Neural progenitor cell (in vitro differentiated cells): ENCODE measurements around the gene FBN2. TPM values are rescaled to one million over a fixed set of nuclear protein-coding genes. Genes with fewer than 3 reads are reported as not detected.

ENCODE experiments used
- DNase-seq: peaks from one replicate; pipeline ENCODE4 v3.0.0-alpha.2; 2016; ENCODE audit warnings: low spot score
- H2AFZ ChIP-seq: fragments of 200-600 bp; sonication (generic); replicated peaks from 2 replicates; pipeline ENCODE4 v1.6.1; 2016; ENCODE audit warnings: antibody characterized with exemption
- H3F3A ChIP-seq: fragments of 200-600 bp; sonication (generic); 2 replicates; pipeline ENCODE4 v1.6.1; 2016; ENCODE audit warnings: antibody characterized with exemption, low read depth
- H3K27ac ChIP-seq: fragments of 200-600 bp; sonication (generic); 2 replicates; pipeline ENCODE4 v1.5.1; 2016; ENCODE audit warnings: mild to moderate bottlenecking
- H3K27me3 ChIP-seq: fragments of 200-600 bp; sonication (generic); 2 replicates; pipeline ENCODE4 v1.6.1; 2016; ENCODE audit warnings: mild to moderate bottlenecking, moderate library complexity
- H3K36me3 ChIP-seq: fragments of 200-600 bp; sonication (generic); 2 replicates; pipeline ENCODE4 v1.5.1; 2016
- H3K4me1 ChIP-seq: fragments of 200-600 bp; sonication (generic); 2 replicates; pipeline ENCODE4 v1.6.1; 2016; ENCODE audit warnings: mixed run types
- H3K4me2 ChIP-seq: fragments of 200-600 bp; sonication (generic); 2 replicates; pipeline ENCODE4 v1.6.1; 2016
- H3K4me3 ChIP-seq: fragments of 200-600 bp; sonication (generic); 2 replicates; pipeline ENCODE4 v1.5.1; 2016
- H3K79me2 ChIP-seq: fragments of 200-600 bp; sonication (generic); 2 replicates; pipeline ENCODE4 v1.6.1; 2016; ENCODE audit warnings: low read depth
- H3K9ac ChIP-seq: fragments of 200-600 bp; sonication (generic); 2 replicates; pipeline ENCODE4 v1.6.1; 2016
- H3K9me3 ChIP-seq: fragments of 200-600 bp; sonication (generic); 2 replicates; pipeline ENCODE4 v1.5.1; 2016; ENCODE audit warnings: low read depth
- H4K20me1 ChIP-seq: fragments of 200-600 bp; sonication (generic); 2 replicates; pipeline ENCODE4 v1.6.1; 2016; ENCODE audit warnings: low read depth
- H3K27ac Mint-ChIP-seq: 3 replicates; pipeline ENCODE4 v1.8.0; 2021; ENCODE audit warnings: mixed read lengths
- H3K27me3 Mint-ChIP-seq: 2 replicates; pipeline ENCODE4 v1.8.0; 2022; ENCODE audit warnings: low read depth, mild to moderate bottlenecking, inconsistent platforms, moderate library complexity, mixed read lengths; ENCODE audit not compliant: insufficient read depth
- H3K36me3 Mint-ChIP-seq: 3 replicates; pipeline ENCODE4 v1.8.0; 2021; ENCODE audit warnings: mixed read lengths
- H3K4me1 Mint-ChIP-seq: 3 replicates; pipeline ENCODE4 v1.8.0; 2021; ENCODE audit warnings: mixed read lengths
- H3K4me3 Mint-ChIP-seq: 3 replicates; pipeline ENCODE4 v1.8.0; 2021; ENCODE audit warnings: mild to moderate bottlenecking, moderate library complexity, mixed read lengths
- H3K9me3 Mint-ChIP-seq: 3 replicates; pipeline ENCODE4 v1.8.0; 2020; ENCODE audit warnings: mixed read lengths
- CTCF ChIP-seq: fragments of 200-600 bp; sonication (generic); IDR thresholded peaks from 2 replicates; pipeline ENCODE4 v1.5.1; 2017; ENCODE audit warnings: antibody characterized with exemption, mild to moderate bottlenecking
- EZH2 ChIP-seq: fragments of 200-600 bp; sonication (generic); IDR thresholded peaks from 2 replicates; pipeline ENCODE4 v1.6.1; 2017; ENCODE audit warnings: antibody characterized with exemption, mild to moderate bottlenecking, moderate library complexity
- EZH2phosphoT487 ChIP-seq: fragments of 200-600 bp; sonication (generic); IDR thresholded peaks from 2 replicates; pipeline ENCODE4 v1.6.1; 2017; ENCODE audit warnings: antibody characterized with exemption
- total RNA-seq: library from RNA; depleted of rRNA; stranded (reverse); fragments of >200 nt; gene quantifications from 2 replicates; pipeline ENCODE4 v1.2.3, GENCODE V29; 2015; ENCODE audit warnings: low replicate concordance

Gene FBN2
- total RNA-seq, 1 donor from 2014 or later: 88.1 TPM

DNA sequence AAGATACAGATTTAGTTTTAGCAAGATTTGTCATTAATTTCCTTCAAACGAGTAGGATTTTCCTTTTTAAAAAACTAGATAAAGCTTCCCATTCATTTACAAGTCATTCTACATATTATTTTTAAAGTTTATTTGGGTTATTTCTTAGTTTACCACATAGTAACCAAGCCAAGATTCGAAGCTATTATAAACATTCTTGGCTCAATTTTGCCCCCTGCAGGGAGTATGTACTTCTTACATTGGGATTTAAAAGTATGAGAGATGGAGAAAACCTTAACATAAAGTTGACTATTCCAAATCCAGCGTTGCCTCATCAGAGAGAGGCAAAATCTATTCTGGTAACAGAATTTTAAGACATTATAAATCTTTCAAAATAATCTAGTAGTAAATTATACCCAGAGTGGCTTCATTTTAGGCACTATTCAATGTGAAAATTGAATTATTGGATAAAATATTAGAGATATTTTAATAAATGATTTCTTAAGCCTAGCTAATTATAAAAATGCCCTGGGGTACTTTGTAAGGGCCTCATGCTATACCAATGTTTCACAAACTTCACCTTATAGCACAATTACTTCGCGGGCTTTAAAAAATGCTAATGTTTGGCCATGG, 39.1 kb downstream of the FBN2 start:
- Histone ChIP-seq H3K9ac (no peak overlapping the region), H4K20me1 (no peaks in the 10 kb centered on the region), H3K27ac (no peak overlapping the region), H3K36me3 (peaks cover 5% of the 10 kb centered on the region), H3F3A (no peaks in the 10 kb centered on the region), H2AFZ (no peak overlapping the region), H3K9me3 (no peaks in the 10 kb centered on the region), H3K4me3 (no peak overlapping the region), H3K79me2 (no peaks in the 10 kb centered on the region), H3K4me1 (peaks cover 14% of the 10 kb centered on the region), H3K27me3 (no peaks in the 10 kb centered on the region), H3K4me2 (no peak overlapping the region)
- DNase-seq: peak; percentile 49
- Mint-ChIP-seq H3K4me1 (no peaks in the 10 kb centered on the region), H3K27me3 (peaks cover 3% of the 10 kb centered on the region), H3K9me3 (peaks cover 26% of the 10 kb centered on the region), H3K4me3 (no peak overlapping the region), H3K27ac (no peak overlapping the region), H3K36me3 (peaks cover 40% of the 10 kb centered on the region)
- TF ChIP-seq EZH2phosphoT487: no peak
- peak; percentile 44 for TF ChIP-seq CTCF
- TF ChIP-seq EZH2: no peak

DNA sequence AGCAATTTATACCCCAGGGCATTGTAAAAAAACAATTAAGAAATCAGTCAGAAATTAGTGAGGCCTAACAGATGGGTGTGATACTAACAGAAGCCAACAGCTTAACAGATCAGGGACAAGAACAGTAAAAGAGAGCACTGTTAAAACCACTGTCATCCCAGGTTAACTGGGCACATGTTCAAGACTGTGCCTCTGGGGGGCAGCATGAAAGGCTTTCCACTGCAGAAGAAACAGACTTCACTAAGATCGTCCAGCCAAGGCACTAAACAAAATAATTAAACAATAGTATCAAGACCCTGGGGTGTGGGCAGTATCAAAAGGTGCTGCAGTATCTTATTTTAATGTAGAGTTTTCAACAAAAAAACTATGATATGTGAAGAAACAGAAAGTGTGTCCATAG, 43.5 kb downstream of the FBN2 start:
- Histone ChIP-seq H3F3A (no peaks in the 10 kb centered on the region), H3K79me2 (no peaks in the 10 kb centered on the region), H3K27ac (no peak overlapping the region), H3K36me3 (no peaks in the 10 kb centered on the region), H4K20me1 (no peaks in the 10 kb centered on the region), H3K4me2 (no peak overlapping the region), H2AFZ (no peak overlapping the region), H3K4me3 (no peak overlapping the region), H3K9me3 (no peaks in the 10 kb centered on the region), H3K9ac (no peak overlapping the region), H3K4me1 (peaks cover 7% of the 10 kb centered on the region), H3K27me3 (no peaks in the 10 kb centered on the region)
- Mint-ChIP-seq H3K36me3 (peaks cover 25% of the 10 kb centered on the region), H3K4me3 (no peak overlapping the region), H3K27ac (no peak overlapping the region), H3K4me1 (peaks cover 2% of the 10 kb centered on the region), H3K9me3 (peaks cover 10% of the 10 kb centered on the region), H3K27me3 (peaks cover 2% of the 10 kb centered on the region)
- DNase-seq: peak; percentile 28
- TF ChIP-seq EZH2: no peak
- no peak for TF ChIP-seq EZH2phosphoT487
- peak; percentile 54 for TF ChIP-seq CTCF

- no peaks in the 10 kb centered on the region for H3F3A ChIP-seq
- H3K27me3 Mint-ChIP-seq: peaks cover 2% of the 10 kb centered on the region
- H3K36me3 Mint-ChIP-seq: peaks cover 26% of the 10 kb centered on the region
- no peak overlapping the region for H2AFZ ChIP-seq
- no peaks in the 10 kb centered on the region for H3K27me3 ChIP-seq
- no peak overlapping the region for H3K27ac Mint-ChIP-seq
- no peak overlapping the region for H3K9ac ChIP-seq
- DNase-seq: no peak
- no peaks in the 10 kb centered on the region for H4K20me1 ChIP-seq
- H3K79me2 ChIP-seq: no peaks in the 10 kb centered on the region
- no peak overlapping the region for H3K4me3 ChIP-seq
- H3K9me3 ChIP-seq: no peaks in the 10 kb centered on the region
- peaks cover 7% of the 10 kb centered on the region for H3K4me1 ChIP-seq
- peaks cover 2% of the 10 kb centered on the region for H3K4me1 Mint-ChIP-seq
- H3K4me2 ChIP-seq: no peak overlapping the region
- no peaks in the 10 kb centered on the region for H3K36me3 ChIP-seq
- peaks cover 10% of the 10 kb centered on the region for H3K9me3 Mint-ChIP-seq
- no peak overlapping the region for H3K27ac ChIP-seq
- H3K4me3 Mint-ChIP-seq: no peak overlapping the region
- TF ChIP-seq EZH2 (no peak), EZH2phosphoT487 (no peak), CTCF (no peak)
Measured at GRCh38 chr5:128493657-128494329, 44.3 kb downstream of the FBN2 start.
